Fibroblast of villous mesenchyme (primary cell): ENCODE data around the gene SLC27A6. TPM values are rescaled to one million over a fixed set of nuclear protein-coding genes. Genes with fewer than 3 reads are reported as not detected.

Source experiments
- DNase-seq: peaks from one replicate; pipeline ENCODE4 v3.0.0-alpha.2; 2010; ENCODE audit warnings: low read depth
- H3K4me3 ChIP-seq: 2 replicates; pipeline ENCODE4 v1.5.1; 2011; ENCODE audit warnings: low read depth, mild to moderate bottlenecking, low read length
- CTCF ChIP-seq: IDR thresholded peaks from 2 replicates; pipeline ENCODE4 v1.5.1; 2012; ENCODE audit warnings: low read depth, mild to moderate bottlenecking, low read length; ENCODE audit not compliant: insufficient read depth
- total RNA-seq: library from RNA; depleted of rRNA; stranded (reverse); fragments of >200 nt; gene quantifications from 2 replicates; pipeline ENCODE4 v1.2.3, GENCODE V29; 2012

Gene SLC27A6
- total RNA-seq, 1 donor, result under 0.01 TPM

GRCh38 chr5:129078247-129078646, 113.0 kb downstream of the SLC27A6 start:
- no peak overlapping the region for H3K4me3 ChIP-seq
- no peak for TF ChIP-seq CTCF
- no peak for DNase-seq

- TF ChIP-seq CTCF, result no peak
- no peak overlapping the region for H3K4me3 ChIP-seq
- no peak for DNase-seq
Observed at GRCh38 chr5:129078660-129079059, 113.4 kb downstream of the SLC27A6 start.

GRCh38 chr5:129079496-129079895, 114.2 kb downstream of the SLC27A6 start:
- TF ChIP-seq CTCF, result no peak
- H3K4me3 ChIP-seq, result no peak overlapping the region
- DNase-seq, result no peak

- DNase-seq, result no peak
- no peak overlapping the region for H3K4me3 ChIP-seq
- no peak for TF ChIP-seq CTCF
Observed at GRCh38 chr5:129080766-129081165, 115.5 kb downstream of the SLC27A6 start.

GRCh38 chr5:129082225-129083136, 117.2 kb downstream of the SLC27A6 start:
- no peak for TF ChIP-seq CTCF
- DNase-seq, result no peak
- no peak overlapping the region for H3K4me3 ChIP-seq

Other genes starting within 250 kb of the SLC27A6 start
- gene ISOC1, start 129.3 kb downstream of the SLC27A6 start, total RNA-seq, result 15.5 and 31.1 TPM in 2 replicates